HG02938 (cell line): ENCODE measurements around the gene DIRAS1.
"Not testable (repeated sequence)": the region's sequence is repeated elsewhere in the genome, so short reads cannot be mapped to it uniquely, and the experiment has no call there.

ENCODE experiments used
- ATAC-seq: cut with Tn5 transposase; IDR thresholded peaks from one replicate; pipeline ENCODE4 v1.9.1; 2021; ENCODE audit warnings: mild to moderate bottlenecking, moderate library complexity; ENCODE audit not compliant: unreplicated experiment

The DIRAS1 gene

GRCh38 chr19:2714102-2714501, 7.1 kb downstream of the DIRAS1 start:
- not testable (repeated sequence) for ATAC-seq

GRCh38 chr19:2713170-2713569, 8.0 kb downstream of the DIRAS1 start:
- not testable (repeated sequence) for ATAC-seq

- no peak for ATAC-seq
Observed at GRCh38 chr19:2711875-2712205, 9.3 kb downstream of the DIRAS1 start.

- no peak for ATAC-seq
Observed at GRCh38 chr19:2711172-2711874, 9.8 kb downstream of the DIRAS1 start.

- ATAC-seq = no peak
Observed at GRCh38 chr19:2706251-2706650, 14.9 kb downstream of the DIRAS1 start.

- no peak for ATAC-seq
Observed at GRCh38 chr19:2703691-2704216, 17.4 kb downstream of the DIRAS1 start.

- no peak for ATAC-seq
Observed at GRCh38 chr19:2703077-2703437, 18.1 kb downstream of the DIRAS1 start.

- ATAC-seq = no peak
Observed at GRCh38 chr19:2702170-2703076, 18.7 kb downstream of the DIRAS1 start, which contains the start of gene GNG7. TSS of gene GNG7 (minus strand) at chr19:2702694. CDS start at chr19:2520688, 182,006 bp downstream.

- no peak for ATAC-seq
Observed at GRCh38 chr19:2701361-2702169, 19.6 kb downstream of the DIRAS1 start.

GRCh38 chr19:2700660-2701360, 20.4 kb downstream of the DIRAS1 start:
- no peak for ATAC-seq

- no peak for ATAC-seq
Observed at GRCh38 chr19:2699413-2700140, 21.6 kb downstream of the DIRAS1 start.

- no peak for ATAC-seq
Observed at GRCh38 chr19:2694196-2694595, 27.0 kb downstream of the DIRAS1 start.

- ATAC-seq = no peak
Observed at GRCh38 chr19:2693492-2694160, 27.5 kb downstream of the DIRAS1 start.

- ATAC-seq = no peak
Observed at GRCh38 chr19:2691951-2692350, 29.2 kb downstream of the DIRAS1 start.

- ATAC-seq = no peak
Observed at GRCh38 chr19:2690856-2691255, 30.3 kb downstream of the DIRAS1 start.

- ATAC-seq = no peak
Observed at GRCh38 chr19:2686360-2686759, 34.8 kb downstream of the DIRAS1 start.

- no peak for ATAC-seq
Observed at GRCh38 chr19:2685204-2685704, 35.9 kb downstream of the DIRAS1 start.

GRCh38 chr19:2683430-2684003, 37.7 kb downstream of the DIRAS1 start:
- no peak for ATAC-seq

GRCh38 chr19:2680808-2681207, 40.4 kb downstream of the DIRAS1 start:
- ATAC-seq = no peak
